HG03060 (cell line): ENCODE data around the gene DGKI.

Experiments used
- ATAC-seq: cut with Tn5 transposase; IDR thresholded peaks from one replicate; pipeline ENCODE4 v1.9.1; 2021; ENCODE audit warnings: low read depth, moderate number of reproducible peaks; ENCODE audit not compliant: unreplicated experiment

DGKI gene

DNA sequence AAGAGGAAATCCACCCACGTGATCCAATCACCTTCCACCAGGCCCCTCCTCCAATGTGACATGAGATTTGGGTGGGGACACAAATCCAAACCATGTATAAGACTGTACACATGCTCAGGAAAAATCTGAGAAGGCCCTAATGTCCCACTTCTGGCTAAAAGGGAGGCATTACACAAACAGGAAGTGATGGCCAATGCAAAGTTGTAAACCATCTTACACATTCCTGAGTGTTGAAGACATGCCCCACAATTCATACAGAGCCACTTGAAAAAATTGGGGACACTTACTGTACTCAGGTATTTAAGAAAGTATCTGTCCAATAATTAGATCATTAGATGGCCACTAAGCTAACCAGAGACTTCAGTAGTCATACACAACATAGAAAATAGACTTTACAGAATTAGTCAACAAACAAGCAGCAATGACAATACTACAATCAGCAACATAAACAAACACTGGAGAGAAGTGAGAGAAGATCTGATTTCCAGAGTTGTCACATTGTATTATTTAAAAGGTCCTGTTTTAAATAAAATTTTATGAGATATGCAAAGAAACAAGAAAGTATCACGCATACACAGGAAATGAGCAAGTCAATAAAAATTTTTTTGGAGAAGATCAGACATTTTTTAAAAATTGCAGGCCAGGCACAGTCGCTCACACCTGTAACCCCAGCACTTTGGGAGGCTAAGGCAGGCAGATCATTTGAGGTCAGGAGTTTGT, 143.3 kb downstream of the DGKI start:
- ATAC-seq = no peak

- ATAC-seq = no peak
Measured at GRCh38 chr7:137696988-137697387, 149.8 kb downstream of the DGKI start.

GRCh38 chr7:137696376-137696775, 150.4 kb downstream of the DGKI start:
- ATAC-seq = no peak

DNA sequence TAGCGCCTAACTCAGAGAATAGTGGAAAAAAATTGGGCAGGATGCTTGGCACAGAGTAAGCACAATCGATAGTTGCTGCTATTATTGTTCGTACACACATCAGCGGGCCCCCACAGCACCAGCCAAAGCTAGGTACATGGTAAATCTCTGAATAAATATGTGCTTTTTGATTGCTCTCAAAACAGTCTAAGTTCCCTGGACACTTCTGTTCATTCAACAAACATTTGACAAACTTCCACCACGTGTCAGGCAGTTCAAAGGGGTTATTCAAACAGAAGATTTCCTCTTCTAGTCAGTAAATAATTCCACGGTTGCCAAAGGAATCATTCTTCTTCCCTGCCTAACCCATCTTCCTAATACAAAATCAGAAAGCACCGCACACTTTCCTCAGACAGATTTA, 150.8 kb downstream of the DGKI start:
- no peak for ATAC-seq

DNA sequence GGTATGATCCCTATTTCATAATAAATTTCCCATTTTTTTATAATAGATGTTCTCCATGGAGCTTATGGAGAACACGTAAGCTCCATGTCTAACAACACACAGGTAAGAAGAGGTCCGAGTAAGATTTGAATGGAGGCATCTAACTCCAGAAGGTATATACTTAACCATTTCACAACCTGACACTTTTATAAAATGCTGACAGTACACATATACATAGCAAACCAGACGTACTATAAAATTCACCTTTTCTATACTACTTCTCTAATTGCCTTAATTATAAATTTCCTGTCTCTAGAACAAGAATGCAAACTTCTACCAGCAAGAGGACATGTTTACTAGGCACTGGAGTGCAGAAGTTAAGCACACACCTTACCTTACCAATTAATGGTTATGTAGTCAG, 151.3 kb downstream of the DGKI start:
- ATAC-seq = no peak

DNA sequence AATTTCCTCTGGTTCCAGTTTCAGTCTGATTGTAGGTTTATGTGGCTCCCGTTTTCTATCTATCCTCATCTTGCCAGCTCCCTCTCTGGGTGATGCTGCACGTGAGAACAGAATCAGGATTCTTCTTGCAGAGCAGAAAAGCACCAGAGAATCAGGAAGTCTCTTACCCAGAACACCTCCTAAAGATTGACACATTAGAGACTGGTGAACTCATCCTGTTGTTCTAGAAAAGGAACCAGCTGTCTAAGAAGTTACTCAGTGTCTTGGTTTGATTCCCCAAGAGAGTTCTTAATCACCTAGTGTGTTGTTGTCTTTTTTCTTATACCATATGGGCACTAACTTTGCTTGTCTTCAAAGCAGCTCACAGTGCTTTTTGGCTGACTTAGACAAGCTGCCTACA, 152.4 kb downstream of the DGKI start:
- ATAC-seq = no peak

DNA sequence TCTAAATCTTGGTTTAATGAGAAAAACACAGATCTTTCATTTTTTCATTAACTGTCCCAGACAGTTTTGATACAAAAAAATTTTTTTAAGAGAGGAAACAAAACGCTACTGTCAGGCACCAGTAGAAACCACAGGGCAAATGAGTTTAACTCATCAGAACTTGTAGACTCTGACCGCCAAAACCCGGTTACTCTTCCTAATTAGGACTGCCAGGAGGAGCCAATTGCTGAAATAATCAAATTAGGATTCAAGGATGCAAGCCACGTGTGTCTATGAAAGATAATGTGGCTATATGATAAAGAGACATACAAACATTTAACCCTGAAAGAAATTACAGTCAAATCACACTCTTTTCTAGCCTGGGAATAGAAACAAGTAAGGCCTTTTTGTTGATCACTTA, 154.4 kb downstream of the DGKI start:
- no peak for ATAC-seq

- no peak for ATAC-seq
Measured at GRCh38 chr7:137691566-137691965, 155.2 kb downstream of the DGKI start.

DNA sequence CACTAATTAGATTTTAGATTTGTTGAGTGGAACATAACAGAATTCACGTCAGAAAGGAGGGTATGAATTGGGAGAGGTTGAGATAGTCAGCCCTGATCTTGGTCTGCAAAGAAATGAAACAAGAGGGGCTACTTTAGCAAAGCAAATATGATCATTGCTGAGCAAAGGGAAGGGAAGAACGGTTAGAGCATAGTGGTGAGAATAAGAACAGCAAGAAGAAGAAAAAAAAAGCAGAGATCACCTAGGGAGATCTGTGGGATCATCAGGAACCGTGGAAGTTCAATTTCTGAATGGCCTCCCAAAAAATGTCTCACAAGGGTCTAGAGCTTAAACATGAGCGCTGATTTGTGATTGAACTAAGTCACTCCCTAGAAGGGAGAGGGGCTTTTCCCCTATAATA, 156.1 kb downstream of the DGKI start:
- ATAC-seq = no peak

DNA sequence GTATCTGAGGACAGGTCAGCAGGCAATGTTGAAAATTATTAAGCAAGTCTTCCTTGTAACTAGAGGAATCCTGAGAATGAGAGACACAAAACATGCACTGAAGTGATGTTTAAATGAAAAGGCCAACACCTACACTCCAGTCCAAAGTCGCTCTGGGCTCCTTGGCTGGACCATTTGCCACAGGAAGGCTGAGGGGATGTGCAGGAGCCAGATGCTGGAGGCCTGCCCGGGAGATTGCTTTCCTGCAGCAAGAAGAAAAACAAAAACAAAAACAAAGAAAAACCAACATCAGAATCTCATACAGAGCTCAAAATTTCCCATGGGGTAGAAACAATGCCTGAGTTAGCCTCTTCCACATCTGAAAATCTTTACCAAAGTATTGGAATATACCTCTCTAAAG, 157.0 kb downstream of the DGKI start:
- no peak for ATAC-seq

GRCh38 chr7:137687556-137688265, 159.1 kb downstream of the DGKI start:
- no peak for ATAC-seq

- no peak for ATAC-seq
Measured at GRCh38 chr7:137685433-137686164, 161.2 kb downstream of the DGKI start.

DNA sequence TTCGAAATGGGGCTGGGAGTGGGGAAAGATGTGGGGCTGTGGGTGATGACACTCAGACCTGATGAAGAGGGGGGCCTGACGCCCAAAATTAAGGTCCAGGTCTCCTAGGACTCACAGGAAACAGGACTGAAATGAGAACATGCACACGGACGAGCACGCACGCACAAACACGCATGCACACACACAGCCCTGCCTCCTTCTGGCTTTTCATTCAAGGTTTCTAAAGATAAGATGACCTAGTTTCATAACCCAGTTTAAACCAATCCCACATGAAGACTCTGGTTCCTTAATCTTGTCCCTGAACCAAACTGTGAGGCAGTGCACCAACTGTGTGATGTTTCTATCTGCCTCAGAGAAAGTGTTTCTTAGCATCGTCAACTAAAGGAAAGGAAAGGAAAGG, 162.0 kb downstream of the DGKI start:
- ATAC-seq = no peak

- no peak for ATAC-seq
Measured at GRCh38 chr7:137684316-137684715, 162.5 kb downstream of the DGKI start.

- ATAC-seq = no peak
Measured at GRCh38 chr7:137682596-137682995, 164.2 kb downstream of the DGKI start.

- no peak for ATAC-seq
Measured at GRCh38 chr7:137681657-137682562, 164.9 kb downstream of the DGKI start.

DNA sequence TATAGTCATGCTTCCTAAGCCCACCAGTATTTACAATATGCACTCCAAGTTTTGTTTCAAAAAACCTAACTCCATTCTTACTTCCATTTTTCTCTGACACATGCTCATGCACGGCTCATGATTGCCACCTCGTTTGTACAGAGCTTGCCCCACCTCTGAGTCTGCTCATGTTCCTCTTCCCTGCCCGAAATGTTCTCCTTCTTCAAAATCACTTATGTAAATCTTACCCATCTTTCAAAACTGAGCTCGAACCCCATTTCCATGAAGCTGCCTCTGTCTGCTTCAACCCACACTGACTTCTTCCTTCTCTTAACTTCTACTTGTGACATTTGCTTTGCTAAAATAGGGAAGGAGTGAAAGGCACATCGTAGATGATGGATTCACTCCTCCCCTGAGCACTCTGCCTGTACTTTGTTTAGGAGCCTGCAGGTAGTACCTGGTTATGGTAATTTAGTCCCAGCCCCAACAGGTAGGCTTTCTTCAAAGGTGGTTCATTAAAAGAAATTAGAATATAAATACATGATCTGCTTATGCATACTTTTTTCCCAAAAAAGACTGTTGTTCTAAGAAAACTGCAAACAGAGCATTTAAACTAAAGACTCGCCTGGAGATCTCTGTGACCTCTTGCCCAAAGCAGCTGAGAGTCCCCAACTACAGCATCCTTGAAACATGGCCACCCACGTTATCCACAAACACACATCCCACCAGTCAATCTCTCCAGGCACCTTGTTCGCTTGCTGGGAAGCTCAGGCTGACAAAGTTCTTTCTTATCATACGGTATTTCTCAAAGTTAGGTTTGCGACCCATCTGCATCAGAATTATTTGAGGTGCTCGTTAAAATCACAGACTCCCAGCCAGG, 172.0 kb downstream of the DGKI start:
- ATAC-seq = no peak

DNA sequence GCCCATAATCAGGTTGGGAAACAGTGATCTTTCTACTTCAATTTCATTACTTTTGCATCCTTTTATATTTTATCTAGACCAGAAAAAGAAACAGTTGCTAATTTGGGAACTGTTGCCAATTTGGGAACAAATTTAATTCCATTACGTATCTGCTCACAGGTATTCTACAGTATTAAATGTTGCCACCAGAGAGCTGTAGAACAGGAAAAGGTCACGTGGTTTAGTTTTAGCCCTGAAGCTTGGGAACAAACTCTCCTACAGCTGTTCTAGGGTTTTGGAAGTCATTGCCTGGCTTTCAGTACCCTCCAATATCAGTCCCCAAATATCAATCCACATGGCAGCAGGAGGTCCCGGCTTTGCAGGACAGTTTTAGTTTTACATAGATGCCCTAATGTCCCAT, 172.7 kb downstream of the DGKI start:
- no peak for ATAC-seq

DNA sequence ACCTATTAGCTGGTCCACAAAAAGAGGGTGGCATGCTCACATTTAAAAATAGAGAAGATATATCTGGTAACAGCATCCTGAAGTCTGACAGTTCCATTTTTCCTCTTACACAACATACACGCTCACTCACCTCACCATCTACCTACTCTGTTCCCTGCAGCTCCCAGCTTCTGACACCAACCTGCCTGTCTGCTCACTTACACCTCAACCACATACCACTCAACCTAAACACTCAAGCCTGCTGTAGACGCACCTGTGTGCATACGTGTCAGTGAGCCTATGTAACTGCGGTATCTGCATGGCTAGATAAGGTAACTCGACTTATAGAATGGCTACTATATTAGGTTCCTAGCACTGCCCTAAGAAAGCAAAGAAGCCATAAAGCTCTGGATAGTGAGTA, 174.9 kb downstream of the DGKI start:
- ATAC-seq = no peak
